AG09319 (cell line): ENCODE data around the gene ICAM4.

ENCODE experiments used
- DNase-seq: peaks from one replicate; pipeline ENCODE4 v3.0.0-alpha.2; 2010; ENCODE audit warnings: low read depth; ENCODE audit errors: extremely low read depth
- CTCF ChIP-seq: IDR thresholded peaks from 2 replicates; pipeline ENCODE4 v1.5.1; 2011; ENCODE audit warnings: low read depth, mild to moderate bottlenecking, inconsistent platforms, low read length, moderate library complexity

Gene ICAM4

DNA sequence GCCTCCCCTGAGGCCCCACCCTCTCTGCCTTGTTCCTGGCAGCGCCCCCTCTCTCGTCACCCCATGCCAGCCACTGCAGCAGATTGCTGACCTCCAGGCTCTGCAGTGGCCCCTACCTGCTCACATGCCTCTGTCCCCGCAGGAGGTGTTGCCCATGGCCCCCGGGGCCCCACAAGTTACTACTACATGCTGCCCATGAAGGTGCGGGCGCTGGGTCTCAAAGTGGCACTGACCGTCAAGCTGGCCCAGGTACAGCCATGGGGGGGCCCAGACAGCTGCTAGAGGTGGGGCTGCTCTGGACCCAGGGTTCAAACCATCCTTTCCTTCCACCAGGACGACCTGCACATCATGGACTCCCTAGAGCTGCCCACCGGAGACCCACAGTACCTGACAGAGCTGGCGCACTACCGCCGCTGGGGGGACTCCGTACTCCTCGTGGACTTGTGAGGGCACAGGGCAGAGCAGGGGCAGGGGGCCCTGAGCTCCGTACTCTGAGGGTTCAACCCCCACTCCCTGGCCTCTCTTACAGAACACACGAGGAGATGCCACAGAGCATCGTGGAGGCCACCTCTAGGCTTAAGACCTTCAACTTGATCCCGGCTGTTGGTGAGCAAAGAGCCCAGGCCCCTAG is 28.6 kb upstream of the ICAM4 start:
- DNase-seq = no peak
- TF ChIP-seq CTCF = no peak

GRCh38 chr19:10259162-10259905 is 27.4 kb upstream of the ICAM4 start:
- peak; percentile 73 for TF ChIP-seq CTCF
- DNase-seq = peak; percentile 57

DNA sequence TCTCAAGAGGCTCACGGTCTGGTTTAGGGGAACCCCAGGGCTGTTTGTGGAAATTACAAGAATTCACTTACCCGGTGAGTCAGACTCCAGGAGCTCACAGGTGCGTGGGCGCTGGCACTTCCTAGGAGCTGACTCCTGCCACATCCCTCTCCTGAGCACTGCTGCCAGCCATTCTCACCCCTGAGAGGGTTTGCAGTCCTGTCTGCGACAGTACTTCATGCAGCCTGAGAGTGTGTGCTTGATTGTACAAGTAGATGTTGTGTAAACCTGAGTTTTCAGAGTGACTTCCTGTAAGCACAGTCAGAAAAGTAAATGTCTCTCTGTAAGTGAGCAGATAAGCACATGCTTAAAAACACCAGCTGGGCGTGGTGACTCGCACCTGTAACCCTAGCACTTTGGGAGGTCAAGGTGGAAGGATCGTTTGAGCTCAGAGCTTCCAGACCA is 26.6 kb upstream of the ICAM4 start:
- TF ChIP-seq CTCF = no peak
- DNase-seq = no peak

DNA sequence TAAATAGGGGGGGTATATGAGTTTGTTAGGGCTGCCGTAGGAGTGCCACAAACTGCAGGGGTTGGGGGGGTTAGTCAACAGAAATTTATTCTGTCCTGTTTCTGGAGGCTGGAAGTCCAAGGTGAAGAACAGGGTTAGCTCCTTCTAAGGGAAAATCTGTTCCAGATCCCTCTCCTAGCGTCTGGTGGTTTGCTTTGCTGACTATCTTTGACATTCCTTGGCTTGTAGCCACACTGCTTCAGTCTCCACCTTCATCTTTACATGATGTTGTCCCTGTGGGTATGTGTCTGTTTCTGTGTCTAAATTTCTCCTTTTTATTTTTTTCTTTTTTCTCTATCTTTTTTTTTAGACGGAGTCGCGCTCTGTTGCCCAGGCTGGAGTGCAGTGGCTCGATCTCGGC is 24.0 kb upstream of the ICAM4 start:
- no peak for DNase-seq
- no peak for TF ChIP-seq CTCF

DNA sequence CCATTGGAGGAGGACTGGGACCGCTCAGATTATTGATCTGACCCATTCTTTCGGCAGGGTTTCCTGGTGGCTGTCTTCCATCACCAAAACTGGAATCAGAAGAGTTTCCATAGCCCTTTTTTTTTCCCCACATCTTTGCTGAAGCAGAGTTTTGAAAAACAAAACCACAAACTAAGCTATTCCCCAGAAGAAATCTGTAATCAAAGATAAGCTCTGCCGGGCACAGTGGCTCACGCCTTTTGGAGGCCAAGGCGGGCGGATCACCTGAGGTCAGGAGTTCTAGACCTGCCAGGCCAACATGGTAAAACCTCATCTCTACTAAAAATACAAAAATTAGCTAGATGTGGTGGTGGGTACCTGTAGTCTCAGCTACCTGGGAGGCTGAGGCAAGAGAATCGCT is 20.0 kb upstream of the ICAM4 start:
- no peak for DNase-seq
- no peak for TF ChIP-seq CTCF

DNA sequence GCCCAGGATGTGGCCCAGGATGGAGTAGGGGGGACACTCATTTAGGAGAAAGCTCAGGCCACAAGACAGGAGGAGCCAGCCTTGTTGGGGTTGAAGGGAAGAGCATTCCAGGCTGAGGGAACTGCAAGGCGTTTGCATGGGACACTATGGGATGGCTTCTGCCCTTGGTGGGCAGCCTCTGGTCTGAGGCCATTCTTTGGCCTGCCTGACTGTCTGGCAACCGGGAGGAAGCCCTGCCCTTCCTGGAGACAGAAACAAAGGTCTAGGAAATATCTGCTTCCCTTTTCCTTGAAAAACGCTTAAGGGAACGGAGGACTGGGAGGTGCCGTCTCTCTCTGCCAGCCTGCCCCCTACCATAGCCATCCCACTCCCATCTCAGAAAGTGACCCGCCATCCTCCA is 18.7 kb upstream of the ICAM4 start:
- no peak for DNase-seq
- no peak for TF ChIP-seq CTCF

- TF ChIP-seq CTCF = peak; percentile 94
- no peak for DNase-seq
Measured at GRCh38 chr19:10269333-10270179, 17.2 kb upstream of the ICAM4 start.
